HepG2 (cell line): Measurements from ENCODE around the gene LINGO1. TPM values are rescaled to one million over a fixed set of nuclear protein-coding genes. Genes with fewer than 3 reads are reported as not detected.

Experiments used
- DNMT1 ChIP-seq: sonication (generic); formaldehyde crosslinking; IDR thresholded peaks from 2 replicates; pipeline ENCODE4 v1.5.1; 2020; ENCODE audit warnings: mild to moderate bottlenecking, missing genetic modification reagents
- GATAD1 ChIP-seq: IDR thresholded peaks from 2 replicates; pipeline ENCODE4 v1.6.1; 2016; ENCODE audit warnings: missing genetic modification reagents, missing compliant biosample characterization
- HHEX ChIP-seq: IDR thresholded peaks from 2 replicates; pipeline ENCODE4 v1.6.1; 2016; ENCODE audit warnings: control low read depth
- HMGA1 ChIP-seq: sonication (generic); formaldehyde crosslinking; conservative IDR thresholded peaks from 2 replicates; pipeline ENCODE4 v1.4.0; 2020; ENCODE audit warnings: missing genetic modification reagents
- KLF13 ChIP-seq: sonication (generic); formaldehyde crosslinking; IDR thresholded peaks from 2 replicates; pipeline ENCODE4 v1.4.0; 2020; ENCODE audit warnings: mild to moderate bottlenecking, missing genetic modification reagents
- MLLT10 ChIP-seq: sonication (generic); formaldehyde crosslinking; IDR thresholded peaks from 2 replicates; pipeline ENCODE4 v1.4.0; 2020; ENCODE audit warnings: missing genetic modification reagents
- PCBP2 ChIP-seq: fragments of 200-400 bp; formaldehyde crosslinking; optimal IDR thresholded peaks from 2 replicates; pipeline ENCODE3; 2018; ENCODE audit warnings: low read length, low read depth; ENCODE audit not compliant: poor library complexity, severe bottlenecking
- RAD21 ChIP-seq: fragments of 450-650 bp; formaldehyde crosslinking; IDR thresholded peaks from 2 replicates; pipeline ENCODE4 v1.5.0; 2020; ENCODE audit warnings: mild to moderate bottlenecking
- TBP ChIP-seq: sonication (generic); formaldehyde crosslinking; IDR thresholded peaks from 2 replicates; pipeline ENCODE4 v1.5.0; 2020; ENCODE audit warnings: missing genetic modification reagents
- TIGD3 ChIP-seq: sonication (generic); formaldehyde crosslinking; IDR thresholded peaks from 2 replicates; pipeline ENCODE4 v1.5.1; 2020; ENCODE audit warnings: mild to moderate bottlenecking, missing genetic modification reagents, borderline replicate concordance
- ZNF101 ChIP-seq: sonication (generic); formaldehyde crosslinking; IDR thresholded peaks from 2 replicates; pipeline ENCODE4 v1.4.0; 2020; ENCODE audit warnings: mild to moderate bottlenecking, low read depth, missing genetic modification reagents, borderline replicate concordance
- ZNF33B ChIP-seq: sonication (generic); formaldehyde crosslinking; IDR thresholded peaks from 2 replicates; pipeline ENCODE4 v1.5.1; 2020; ENCODE audit warnings: mild to moderate bottlenecking, missing genetic modification reagents
- ZNF34 ChIP-seq: sonication (generic); formaldehyde crosslinking; IDR thresholded peaks from 2 replicates; pipeline ENCODE4 v1.4.0; 2020; ENCODE audit warnings: mild to moderate bottlenecking, missing genetic modification reagents, borderline replicate concordance
- ZNF597 ChIP-seq: sonication (generic); formaldehyde crosslinking; IDR thresholded peaks from 2 replicates; pipeline ENCODE4 v1.5.0; 2020; ENCODE audit warnings: missing genetic modification reagents
- ZNF598 ChIP-seq: sonication (generic); formaldehyde crosslinking; IDR thresholded peaks from 2 replicates; pipeline ENCODE4 v1.5.1; 2020; ENCODE audit warnings: mild to moderate bottlenecking, missing genetic modification reagents, borderline replicate concordance
- ZNF703 ChIP-seq: sonication (generic); formaldehyde crosslinking; IDR thresholded peaks from 2 replicates; pipeline ENCODE4 v1.5.1; 2020; ENCODE audit warnings: missing genetic modification reagents, mild to moderate bottlenecking, moderate library complexity, borderline replicate concordance
- ZNF761 ChIP-seq: sonication (generic); formaldehyde crosslinking; conservative IDR thresholded peaks from 2 replicates; pipeline ENCODE4 v1.4.0; 2020; ENCODE audit warnings: mild to moderate bottlenecking, missing genetic modification reagents
- ZSCAN12 ChIP-seq: sonication (generic); formaldehyde crosslinking; IDR thresholded peaks from 2 replicates; pipeline ENCODE4 v1.9.0; 2021; ENCODE audit warnings: mild to moderate bottlenecking, missing genetic modification reagents
- polyA plus RNA-seq, 8 experiments: library from polyadenylated mRNA; depleted of rRNA in 3 of 8; stranded (reverse) in 7 of 8; unstranded in 1 of 8; fragments of >200 nt; fragmentation: Illumina TruSeq in 4 of 8; extraction: Trizol in 4 of 8; gene quantifications; 2 replicates each; pipeline versions ENCODE4 v1.2.1 to v1.2.3, GENCODE V29; 2011 to 2016; ENCODE audit warnings: low read depth in 4 of 8, missing spikeins in 1 of 8, mixed read lengths in 1 of 8; ENCODE audit not compliant: insufficient read depth in 1 of 8
- total RNA-seq, 5 experiments: library from RNA; depleted of rRNA; stranded (reverse); fragments of >200 nt; fragmentation: Illumina TruSeq; extraction: Trizol; gene quantifications; 2 replicates each; pipeline ENCODE4 v1.2.3, GENCODE V29; 2016; ENCODE audit warnings: low read depth in 1 of 5
- TF ChIP-seq, protein P1 (sequence below): sonication (generic); formaldehyde crosslinking; conservative IDR thresholded peaks from 2 replicates; pipeline ENCODE4 v1.8.1; 2023; ENCODE audit warnings: missing genetic modification reagents
- TF ChIP-seq, protein P2 (sequence below): IDR thresholded peaks from 2 replicates; pipeline ENCODE4 v1.6.1; 2016; ENCODE audit warnings: low read depth, control low read depth
- TF ChIP-seq, protein P3 (sequence below): sonication (generic); formaldehyde crosslinking; IDR thresholded peaks from 2 replicates; pipeline ENCODE4 v1.4.0; 2020; ENCODE audit warnings: missing genetic modification reagents, borderline replicate concordance

The LINGO1 gene
- total and polyA plus RNA-seq, 2 of the 13 experiments (the other 11 are each of a cell fraction or from before 2014, with no cell fraction given), result 0.07 TPM; not detected in 1

DNA sequence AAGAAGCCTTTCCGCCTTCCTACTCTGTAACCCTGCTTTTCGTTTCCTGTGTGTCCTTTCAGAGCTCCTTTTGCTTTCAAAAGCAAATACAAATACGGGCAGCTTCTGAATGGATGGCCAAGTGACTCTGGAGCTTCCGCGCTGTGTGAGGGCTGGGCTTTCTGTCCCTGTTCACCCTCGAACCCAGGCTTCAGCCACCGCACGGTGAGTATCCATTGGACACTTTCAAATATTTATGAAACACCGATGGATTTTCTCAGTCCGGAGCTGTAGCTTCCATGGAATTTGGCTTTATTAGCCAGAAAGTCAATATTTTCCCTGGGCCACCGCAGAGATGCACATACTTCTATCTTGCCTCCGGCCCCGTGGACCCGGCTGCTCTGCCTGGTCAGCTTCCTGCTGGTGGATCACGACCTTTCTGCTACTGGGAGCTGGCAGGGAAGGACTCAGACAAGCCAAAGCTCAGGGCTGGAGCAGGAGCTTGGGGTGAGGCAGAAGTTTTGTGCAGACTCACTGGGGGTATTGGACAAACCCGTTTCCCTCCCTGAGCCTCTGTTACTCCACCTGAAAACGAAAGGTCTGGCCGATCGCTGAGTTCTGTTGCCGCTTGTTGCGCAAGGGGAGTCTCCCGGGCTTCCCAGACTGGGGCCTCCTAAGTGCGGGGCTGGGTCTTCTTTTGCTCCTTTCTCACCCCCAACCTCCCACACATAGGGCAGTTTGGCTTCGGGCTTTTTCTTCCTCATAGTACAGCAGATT lies 63.6 kb downstream of the LINGO1 start (continued):
- TF ChIP-seq ZSCAN12 (no peak), ZNF703 (CRISPR knock-in tag) (no peak), PCBP2 (no peak), TIGD3 (CRISPR knock-in tag) (no peak), MLLT10 (CRISPR knock-in tag) (no peak), ZNF598 (CRISPR knock-in tag) (no peak), GATAD1 (CRISPR knock-in tag) (no peak), KLF13 (CRISPR knock-in tag) (no peak), RAD21 (CRISPR knock-in tag) (no peak), ZNF761 (no peak), ZNF34 (no peak), HMGA1 (CRISPR knock-in tag) (no peak), TBP (CRISPR knock-in tag) (no peak), HHEX (CRISPR knock-in tag) (no peak), DNMT1 (CRISPR knock-in tag) (no peak), ZNF101 (CRISPR knock-in tag) (no peak), ZNF33B (CRISPR knock-in tag) (no peak), ZNF597 (no peak)
- TF ChIP-seq, protein P1, sequence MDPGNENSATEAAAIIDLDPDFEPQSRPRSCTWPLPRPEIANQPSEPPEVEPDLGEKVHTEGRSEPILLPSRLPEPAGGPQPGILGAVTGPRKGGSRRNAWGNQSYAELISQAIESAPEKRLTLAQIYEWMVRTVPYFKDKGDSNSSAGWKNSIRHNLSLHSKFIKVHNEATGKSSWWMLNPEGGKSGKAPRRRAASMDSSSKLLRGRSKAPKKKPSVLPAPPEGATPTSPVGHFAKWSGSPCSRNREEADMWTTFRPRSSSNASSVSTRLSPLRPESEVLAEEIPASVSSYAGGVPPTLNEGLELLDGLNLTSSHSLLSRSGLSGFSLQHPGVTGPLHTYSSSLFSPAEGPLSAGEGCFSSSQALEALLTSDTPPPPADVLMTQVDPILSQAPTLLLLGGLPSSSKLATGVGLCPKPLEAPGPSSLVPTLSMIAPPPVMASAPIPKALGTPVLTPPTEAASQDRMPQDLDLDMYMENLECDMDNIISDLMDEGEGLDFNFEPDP (CRISPR knock-in tag), result no peak
- TF ChIP-seq, protein P2, sequence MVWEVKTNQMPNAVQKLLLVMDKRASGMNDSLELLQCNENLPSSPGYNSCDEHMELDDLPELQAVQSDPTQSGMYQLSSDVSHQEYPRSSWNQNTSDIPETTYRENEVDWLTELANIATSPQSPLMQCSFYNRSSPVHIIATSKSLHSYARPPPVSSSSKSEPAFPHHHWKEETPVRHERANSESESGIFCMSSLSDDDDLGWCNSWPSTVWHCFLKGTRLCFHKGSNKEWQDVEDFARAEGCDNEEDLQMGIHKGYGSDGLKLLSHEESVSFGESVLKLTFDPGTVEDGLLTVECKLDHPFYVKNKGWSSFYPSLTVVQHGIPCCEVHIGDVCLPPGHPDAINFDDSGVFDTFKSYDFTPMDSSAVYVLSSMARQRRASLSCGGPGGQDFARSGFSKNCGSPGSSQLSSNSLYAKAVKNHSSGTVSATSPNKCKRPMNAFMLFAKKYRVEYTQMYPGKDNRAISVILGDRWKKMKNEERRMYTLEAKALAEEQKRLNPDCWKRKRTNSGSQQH (CRISPR knock-in tag), result no peak
- TF ChIP-seq, protein P3, sequence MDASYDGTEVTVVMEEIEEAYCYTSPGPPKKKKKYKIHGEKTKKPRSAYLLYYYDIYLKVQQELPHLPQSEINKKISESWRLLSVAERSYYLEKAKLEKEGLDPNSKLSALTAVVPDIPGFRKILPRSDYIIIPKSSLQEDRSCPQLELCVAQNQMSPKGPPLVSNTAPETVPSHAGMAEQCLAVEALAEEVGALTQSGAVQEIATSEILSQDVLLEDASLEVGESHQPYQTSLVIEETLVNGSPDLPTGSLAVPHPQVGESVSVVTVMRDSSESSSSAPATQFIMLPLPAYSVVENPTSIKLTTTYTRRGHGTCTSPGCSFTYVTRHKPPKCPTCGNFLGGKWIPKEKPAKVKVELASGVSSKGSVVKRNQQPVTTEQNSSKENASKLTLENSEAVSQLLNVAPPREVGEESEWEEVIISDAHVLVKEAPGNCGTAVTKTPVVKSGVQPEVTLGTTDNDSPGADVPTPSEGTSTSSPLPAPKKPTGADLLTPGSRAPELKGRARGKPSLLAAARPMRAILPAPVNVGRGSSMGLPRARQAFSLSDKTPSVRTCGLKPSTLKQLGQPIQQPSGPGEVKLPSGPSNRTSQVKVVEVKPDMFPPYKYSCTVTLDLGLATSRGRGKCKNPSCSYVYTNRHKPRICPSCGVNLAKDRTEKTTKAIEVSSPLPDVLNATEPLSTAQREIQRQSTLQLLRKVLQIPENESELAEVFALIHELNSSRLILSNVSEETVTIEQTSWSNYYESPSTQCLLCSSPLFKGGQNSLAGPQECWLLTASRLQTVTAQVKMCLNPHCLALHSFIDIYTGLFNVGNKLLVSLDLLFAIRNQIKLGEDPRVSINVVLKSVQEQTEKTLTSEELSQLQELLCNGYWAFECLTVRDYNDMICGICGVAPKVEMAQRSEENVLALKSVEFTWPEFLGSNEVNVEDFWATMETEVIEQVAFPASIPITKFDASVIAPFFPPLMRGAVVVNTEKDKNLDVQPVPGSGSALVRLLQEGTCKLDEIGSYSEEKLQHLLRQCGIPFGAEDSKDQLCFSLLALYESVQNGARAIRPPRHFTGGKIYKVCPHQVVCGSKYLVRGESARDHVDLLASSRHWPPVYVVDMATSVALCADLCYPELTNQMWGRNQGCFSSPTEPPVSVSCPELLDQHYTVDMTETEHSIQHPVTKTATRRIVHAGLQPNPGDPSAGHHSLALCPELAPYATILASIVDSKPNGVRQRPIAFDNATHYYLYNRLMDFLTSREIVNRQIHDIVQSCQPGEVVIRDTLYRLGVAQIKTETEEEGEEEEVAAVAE (CRISPR knock-in tag), result no peak
